Muscle layer of duodenum (tissue), 2 donors: ENCODE results near the gene STXBP3.
"Not testable (repeated sequence)": the region's sequence is repeated elsewhere in the genome, so short reads cannot be mapped to it uniquely, and the experiment has no call there.

Experiments used
- H3K27ac ChIP-seq: one replicate; pipeline ENCODE4 v1.7.0; 2013; ENCODE audit warnings: mild to moderate bottlenecking, low read length
- H3K27me3 ChIP-seq: one replicate; pipeline ENCODE4 v1.7.0; 2013; ENCODE audit warnings: low read depth, mild to moderate bottlenecking, control low read depth, low read length
- H3K36me3 ChIP-seq, 2 donors: one replicate each; pipeline ENCODE4 v1.7.0; 2013; ENCODE audit warnings: low read length in 2 of 2, control low read depth in 1 of 2, mild to moderate bottlenecking in 1 of 2; ENCODE audit not compliant: insufficient read depth in 2 of 2, control insufficient read depth in 1 of 2
- H3K4me1 ChIP-seq, 2 donors: one replicate each; pipeline ENCODE4 v1.7.0; 2013; ENCODE audit warnings: low read length in 2 of 2, mild to moderate bottlenecking in 2 of 2, control low read depth in 1 of 2, moderate library complexity in 1 of 2; ENCODE audit not compliant: insufficient read depth in 2 of 2, control insufficient read depth in 1 of 2
- H3K4me3 ChIP-seq, 2 donors: one replicate each; pipeline ENCODE4 v1.7.0; 2013; ENCODE audit warnings: low read length in 2 of 2, low read depth in 1 of 2, mild to moderate bottlenecking in 1 of 2
- H3K9me3 ChIP-seq, 2 donors: one replicate each; pipeline ENCODE4 v1.7.0; 2013; ENCODE audit warnings: low read length in 2 of 2, control low read depth in 1 of 2, mild to moderate bottlenecking in 1 of 2; ENCODE audit not compliant: control insufficient read depth in 1 of 2
- donor health status: healthy.

The STXBP3 gene, protein sequence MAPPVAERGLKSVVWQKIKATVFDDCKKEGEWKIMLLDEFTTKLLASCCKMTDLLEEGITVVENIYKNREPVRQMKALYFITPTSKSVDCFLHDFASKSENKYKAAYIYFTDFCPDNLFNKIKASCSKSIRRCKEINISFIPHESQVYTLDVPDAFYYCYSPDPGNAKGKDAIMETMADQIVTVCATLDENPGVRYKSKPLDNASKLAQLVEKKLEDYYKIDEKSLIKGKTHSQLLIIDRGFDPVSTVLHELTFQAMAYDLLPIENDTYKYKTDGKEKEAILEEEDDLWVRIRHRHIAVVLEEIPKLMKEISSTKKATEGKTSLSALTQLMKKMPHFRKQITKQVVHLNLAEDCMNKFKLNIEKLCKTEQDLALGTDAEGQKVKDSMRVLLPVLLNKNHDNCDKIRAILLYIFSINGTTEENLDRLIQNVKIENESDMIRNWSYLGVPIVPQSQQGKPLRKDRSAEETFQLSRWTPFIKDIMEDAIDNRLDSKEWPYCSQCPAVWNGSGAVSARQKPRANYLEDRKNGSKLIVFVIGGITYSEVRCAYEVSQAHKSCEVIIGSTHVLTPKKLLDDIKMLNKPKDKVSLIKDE

DNA sequence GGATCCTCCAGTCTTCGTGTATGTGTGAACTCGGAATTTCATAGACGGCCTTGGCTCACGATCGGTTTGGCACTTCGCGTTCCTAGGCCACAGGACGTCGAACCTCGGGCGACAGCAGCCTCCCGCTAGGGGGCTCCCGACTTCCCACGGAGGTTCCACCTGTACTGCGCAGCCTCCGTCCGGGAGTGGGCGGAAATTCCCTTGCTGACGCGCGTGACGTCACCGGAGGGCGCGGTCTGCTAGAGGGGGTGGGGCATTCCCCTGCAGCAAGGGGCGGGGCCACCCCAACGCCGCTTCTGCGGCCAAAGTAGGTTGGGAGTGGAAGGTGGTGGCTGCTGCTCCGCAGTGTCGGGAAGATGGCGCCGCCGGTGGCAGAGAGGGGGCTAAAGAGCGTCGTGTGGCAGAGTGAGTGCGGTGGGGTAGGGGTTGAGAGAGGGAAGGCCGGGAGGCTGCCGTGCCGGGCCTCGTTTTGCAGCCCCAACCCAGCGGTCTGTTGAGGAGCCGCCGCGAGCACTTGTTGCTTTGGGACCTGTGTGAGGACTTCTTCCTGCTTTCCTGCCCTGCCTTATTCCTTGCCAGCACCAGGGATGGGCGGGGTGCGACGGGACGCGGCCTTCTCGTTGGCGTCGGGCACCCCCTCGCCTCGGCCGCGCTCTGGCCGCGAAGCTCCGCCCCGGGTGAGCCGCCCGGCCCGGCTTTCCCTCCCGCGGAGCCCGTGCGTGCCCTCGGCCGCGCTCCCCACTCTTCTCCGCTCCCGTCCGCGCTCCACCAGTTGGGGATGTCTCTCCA lies at the start of gene STXBP3:
Gene STXBP3, plus strand, starts transcription at position 293 of the 789 bp plus-strand sequence. Its CDS starts 64 bp downstream, at position 357.
- H3K36me3 ChIP-seq: peaks cover 0 to 6% of the 10 kb centered on the region in 2 donors
- no peaks in the 10 kb centered on the region for H3K27me3 ChIP-seq
- peak within 1 kb of the TSS; percentile 85 to 92 for H3K4me3 ChIP-seq
- no peaks in the 10 kb centered on the region for H3K9me3 ChIP-seq
- peak within 1 kb of the TSS; percentile 97 for H3K27ac ChIP-seq
- H3K4me1 ChIP-seq: peaks cover 5 to 26% of the 10 kb centered on the region in 2 donors

DNA sequence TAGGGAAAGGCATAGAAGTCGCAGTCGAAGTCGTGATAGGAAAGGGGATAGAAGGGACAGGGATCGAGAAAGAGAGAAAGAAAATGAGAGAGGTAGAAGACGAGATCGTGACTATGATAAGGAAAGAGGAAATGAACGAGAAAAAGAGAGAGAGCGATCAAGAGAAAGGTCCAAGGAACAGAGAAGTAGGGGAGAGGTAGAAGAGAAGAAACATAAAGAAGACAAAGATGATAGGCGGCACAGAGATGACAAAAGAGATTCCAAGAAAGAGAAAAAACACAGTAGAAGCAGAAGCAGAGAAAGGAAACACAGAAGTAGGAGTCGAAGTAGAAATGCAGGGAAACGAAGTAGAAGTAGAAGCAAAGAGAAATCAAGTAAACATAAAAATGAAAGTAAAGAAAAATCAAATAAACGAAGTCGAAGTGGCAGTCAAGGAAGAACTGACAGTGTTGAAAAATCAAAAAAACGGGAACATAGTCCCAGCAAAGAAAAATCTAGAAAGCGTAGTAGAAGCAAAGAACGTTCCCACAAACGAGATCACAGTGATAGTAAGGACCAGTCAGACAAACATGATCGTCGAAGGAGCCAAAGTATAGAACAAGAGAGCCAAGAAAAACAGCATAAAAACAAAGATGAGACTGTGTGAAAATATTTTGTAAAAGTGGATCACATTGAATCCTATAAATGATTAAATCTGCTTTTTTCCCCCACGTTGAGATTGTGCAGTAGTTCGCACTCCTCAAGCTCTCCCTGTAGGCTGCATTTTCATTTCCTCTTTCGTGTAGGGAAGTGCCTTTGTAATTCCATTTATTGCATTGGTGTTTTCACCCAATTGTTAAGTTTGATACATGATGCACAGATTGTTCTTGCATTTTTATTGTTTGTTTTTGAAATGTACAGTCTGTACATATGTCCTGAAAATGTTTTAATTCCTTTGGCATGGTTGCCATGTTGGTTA lies 46.8 kb upstream of the STXBP3 start:
- H3K36me3 ChIP-seq: peaks cover 52 to 59% of the 10 kb centered on the region in 2 donors
- no peak overlapping the region for H3K4me3 ChIP-seq
- no peaks in the 10 kb centered on the region for H3K27me3 ChIP-seq
- H3K9me3 ChIP-seq: no peaks in the 10 kb centered on the region
- H3K4me1 ChIP-seq: peaks cover 6 to 15% of the 10 kb centered on the region in 2 donors
- H3K27ac ChIP-seq: no peak overlapping the region

DNA sequence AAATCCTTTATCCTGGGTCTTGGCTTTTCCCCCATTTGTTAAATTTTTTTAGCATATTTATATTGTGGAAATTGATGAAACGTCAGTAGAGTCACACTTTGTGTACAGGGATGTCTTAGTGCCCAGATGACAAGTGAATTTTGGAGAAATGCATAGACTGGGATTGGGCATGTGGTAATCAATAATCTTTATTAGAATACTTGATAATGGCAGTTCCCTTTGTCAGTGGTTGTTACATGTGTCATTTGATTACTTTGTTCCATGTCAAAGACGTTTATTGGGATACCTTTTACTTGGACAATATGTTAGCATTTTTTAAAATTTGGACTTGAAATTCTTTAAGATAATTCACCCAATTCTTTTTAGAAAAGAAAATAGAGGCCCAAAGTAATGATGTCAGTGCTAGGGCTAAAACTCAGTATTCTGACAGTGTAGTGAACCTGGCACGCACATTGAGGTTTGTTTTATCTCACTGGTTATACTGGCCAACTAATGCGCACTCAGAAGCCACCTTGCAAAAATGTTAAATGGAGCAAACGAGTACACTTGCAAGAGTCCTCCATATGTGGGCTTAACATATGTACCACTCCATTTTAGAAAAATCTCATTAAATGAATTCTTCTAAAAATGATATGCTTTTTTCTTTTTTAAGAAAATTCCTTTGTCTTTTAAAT lies 45.2 kb upstream of the STXBP3 start:
- Histone ChIP-seq H3K36me3 (peaks cover 51% of the 10 kb centered on the region in 2 donors), H3K27ac (no peak overlapping the region), H3K4me1 (peaks cover 0 to 9% of the 10 kb centered on the region in 2 donors)

DNA sequence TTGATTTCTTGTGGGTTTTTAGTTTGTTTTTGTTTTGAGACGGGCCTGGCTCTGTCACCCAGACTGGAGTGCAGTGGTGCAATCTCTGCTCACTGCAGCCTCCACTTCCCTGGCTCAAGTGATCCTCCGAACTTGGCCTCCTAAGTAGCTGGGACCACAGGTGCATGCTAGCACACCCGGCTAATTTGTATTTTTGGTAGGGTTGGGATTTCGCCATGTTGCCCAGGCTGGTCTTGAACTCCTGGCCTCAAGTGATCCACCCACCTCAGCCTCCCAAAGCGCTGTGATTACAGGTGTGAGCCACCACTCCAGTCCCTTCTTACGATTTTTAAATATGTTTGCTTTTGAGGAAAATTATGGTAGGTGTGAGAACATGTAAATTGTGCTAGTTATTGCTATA lies 44.4 kb upstream of the STXBP3 start:
- not testable (repeated sequence) for H3K27ac ChIP-seq, H3K9me3 ChIP-seq, H3K4me1 ChIP-seq, H3K4me3 ChIP-seq, H3K27me3 ChIP-seq
- H3K36me3 ChIP-seq: peaks cover 43% of the 10 kb centered on the region in 2 donors

More for the DNA sequence above, 45.2 kb upstream of the STXBP3 start:
- H3K27me3 ChIP-seq: no peaks in the 10 kb centered on the region
- no peak overlapping the region for H3K4me3 ChIP-seq
- H3K9me3 ChIP-seq: no peaks in the 10 kb centered on the region

DNA sequence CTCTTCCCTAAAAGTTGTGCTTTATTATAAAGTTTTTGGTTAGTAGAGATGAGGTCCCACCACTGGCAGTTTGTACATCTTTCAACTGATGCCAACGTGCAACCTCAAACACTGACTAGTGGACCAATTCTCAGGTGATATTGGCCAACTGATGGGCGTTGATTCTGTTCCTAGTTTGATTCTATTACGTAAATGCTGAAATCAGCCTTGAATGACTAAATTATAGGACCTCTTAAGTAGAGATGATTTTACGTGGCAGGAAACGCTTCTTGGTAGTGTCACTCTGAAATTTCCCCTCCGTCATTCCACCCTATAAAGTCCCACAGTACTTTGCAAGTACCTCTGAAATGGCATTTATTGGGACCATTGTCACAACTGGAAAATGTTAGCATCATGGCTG lies 42.5 kb upstream of the STXBP3 start:
- peaks cover 0 to 9% of the 10 kb centered on the region in 2 donors for H3K4me1 ChIP-seq
- H3K4me3 ChIP-seq: no peak overlapping the region
- peaks cover 25 to 26% of the 10 kb centered on the region in 2 donors for H3K36me3 ChIP-seq
- no peaks in the 10 kb centered on the region for H3K9me3 ChIP-seq
- H3K27me3 ChIP-seq: no peaks in the 10 kb centered on the region
- no peak overlapping the region for H3K27ac ChIP-seq

DNA sequence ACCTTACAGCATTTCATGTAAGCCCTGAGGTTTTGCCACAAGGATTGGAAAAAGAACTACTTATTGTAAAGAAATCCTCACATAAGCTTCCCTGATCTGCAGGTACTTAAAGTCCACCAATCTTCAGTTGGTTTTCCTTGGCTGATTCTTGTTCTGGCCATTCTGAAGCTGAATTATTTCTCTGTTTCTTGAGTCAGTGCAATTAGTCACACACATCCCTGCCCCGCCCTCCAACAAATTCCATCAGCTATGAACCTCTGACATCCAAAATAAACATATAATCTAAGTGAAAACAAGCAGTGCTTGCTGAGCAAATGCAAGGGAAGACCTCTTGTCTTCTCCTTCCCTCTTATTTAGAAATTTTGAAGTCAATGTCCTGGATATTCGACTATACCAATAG lies 42.0 kb upstream of the STXBP3 start:
- Histone ChIP-seq H3K36me3 (peaks cover 19 to 20% of the 10 kb centered on the region in 2 donors), H3K4me1 (peaks cover 0 to 9% of the 10 kb centered on the region in 2 donors), H3K27ac (no peak overlapping the region), H3K9me3 (no peaks in the 10 kb centered on the region), H3K27me3 (no peaks in the 10 kb centered on the region), H3K4me3 (no peak overlapping the region)

DNA sequence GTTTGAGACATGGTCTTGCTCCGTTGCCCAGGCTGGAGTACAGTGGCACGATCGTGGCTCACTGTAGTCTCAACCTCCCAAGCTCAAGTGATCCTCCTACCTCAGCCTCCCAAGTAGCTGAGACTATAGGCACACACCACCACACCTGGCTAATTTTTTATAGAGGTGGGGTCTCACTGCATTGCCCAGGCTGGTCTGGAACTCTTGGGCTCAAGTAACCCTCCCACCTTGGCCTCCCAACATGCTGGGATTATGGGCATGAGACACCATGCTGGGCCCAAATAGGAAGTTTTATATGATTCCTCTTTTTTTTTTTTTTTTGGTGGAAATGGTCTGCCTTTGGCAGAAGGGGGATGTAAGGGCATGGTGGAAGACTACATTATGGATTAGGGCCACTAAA lies 39.8 kb upstream of the STXBP3 start:
- Histone ChIP-seq H3K9me3 (no peaks in the 10 kb centered on the region), H3K27ac (no peak overlapping the region), H3K4me1 (peaks cover 0 to 9% of the 10 kb centered on the region in 2 donors), H3K36me3 (peaks cover 0 to 5% of the 10 kb centered on the region in 2 donors), H3K4me3 (no peak overlapping the region), H3K27me3 (no peaks in the 10 kb centered on the region)

DNA sequence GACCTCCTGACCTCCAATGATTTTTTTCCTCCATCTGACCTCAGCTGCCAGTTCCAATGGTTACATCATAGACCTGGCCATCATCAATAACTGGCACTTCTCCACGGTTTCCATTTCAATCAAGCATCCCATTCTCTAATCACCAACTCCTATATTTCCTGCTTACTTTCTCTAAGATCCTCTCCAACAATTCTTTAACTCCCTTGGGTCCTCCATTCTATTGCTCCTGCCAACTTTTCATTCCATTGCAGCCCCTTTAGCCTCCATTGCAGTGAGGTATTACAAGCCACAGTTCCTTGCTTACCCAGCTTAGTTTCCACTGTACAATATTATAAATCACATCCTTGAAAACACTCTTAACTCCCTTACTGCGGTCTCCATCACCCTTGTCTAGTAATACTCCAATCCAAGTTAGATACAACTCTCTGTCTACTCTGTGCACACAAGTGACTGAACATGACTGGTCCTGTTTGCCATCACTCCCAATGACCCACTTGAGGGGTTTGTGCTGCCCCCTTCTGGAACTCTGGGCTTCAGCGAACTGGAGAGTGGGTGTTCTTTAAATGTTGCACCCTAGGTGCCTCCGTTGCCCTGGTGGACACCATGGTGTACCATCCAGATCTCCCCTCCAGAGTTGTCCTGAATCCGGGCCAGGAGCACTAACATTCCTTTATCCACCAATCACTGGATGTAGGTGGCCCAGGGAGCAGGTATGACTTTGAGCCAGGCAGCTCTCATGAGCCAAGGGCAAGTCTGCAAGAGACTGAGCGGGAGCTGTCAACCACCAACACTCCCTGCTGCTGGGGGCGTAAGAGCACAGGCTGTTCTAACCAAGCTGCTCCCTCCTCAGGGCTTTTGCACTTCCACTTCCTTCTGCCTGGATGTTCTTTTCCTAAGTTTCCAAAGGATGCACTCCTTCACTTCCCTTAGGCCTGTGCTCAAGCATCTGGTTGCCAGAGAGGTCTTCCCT lies 37.5 kb upstream of the STXBP3 start:
- Histone ChIP-seq H3K27ac (no peak overlapping the region), H3K36me3 (no peaks in the 10 kb centered on the region), H3K4me1 (peaks cover 0 to 9% of the 10 kb centered on the region in 2 donors), H3K27me3 (no peaks in the 10 kb centered on the region), H3K4me3 (no peak overlapping the region), H3K9me3 (no peaks in the 10 kb centered on the region)

DNA sequence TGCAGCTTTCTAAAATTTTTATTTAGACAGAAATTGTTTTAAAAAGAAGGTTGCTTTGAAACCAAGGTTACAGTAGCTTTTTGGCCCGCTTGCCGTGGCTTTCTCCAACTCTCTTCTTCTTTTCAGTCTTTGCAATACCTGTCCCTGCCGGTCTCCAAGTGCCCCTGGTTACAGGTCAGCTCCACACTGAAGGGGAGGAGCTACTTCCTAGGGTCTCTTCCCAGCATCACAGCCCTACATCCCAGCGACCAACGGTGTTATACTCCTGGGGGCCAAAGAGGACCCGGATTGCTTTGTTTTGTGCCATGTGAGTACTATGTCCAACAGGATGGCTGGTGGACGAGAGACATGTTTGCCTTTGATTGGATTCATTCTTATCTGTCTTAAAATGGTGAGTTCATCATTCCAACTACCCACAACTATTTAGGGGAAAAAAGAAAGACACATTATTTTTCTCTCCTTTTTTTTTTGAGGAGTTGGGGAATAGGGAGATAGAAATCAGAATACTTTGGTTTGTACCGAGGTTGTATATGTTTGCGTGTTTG lies 33.8 kb upstream of the STXBP3 start, which contains the start of gene FNDC7:
Gene FNDC7, plus strand, starts transcription at position 303 of the 545 bp plus-strand sequence. Its CDS starts 26 bp downstream, at position 329.
- Histone ChIP-seq H3K27ac (no peak within 1 kb of the TSS), H3K27me3 (no peaks in the 10 kb centered on the region), H3K9me3 (no peaks in the 10 kb centered on the region)

More for the DNA sequence above, 33.8 kb upstream of the STXBP3 start, which contains the start of gene FNDC7:
- Histone ChIP-seq H3K36me3 (no peaks in the 10 kb centered on the region), H3K4me1 (no peaks in the 10 kb centered on the region), H3K4me3 (no peak within 1 kb of the TSS)
